ENCODE measurements around the gene MAP3K13.
"Not testable (repeated sequence)": the region's sequence is repeated elsewhere in the genome, so short reads cannot be mapped to it uniquely, and the experiment has no call there.

The MAP3K13 gene

DNA sequence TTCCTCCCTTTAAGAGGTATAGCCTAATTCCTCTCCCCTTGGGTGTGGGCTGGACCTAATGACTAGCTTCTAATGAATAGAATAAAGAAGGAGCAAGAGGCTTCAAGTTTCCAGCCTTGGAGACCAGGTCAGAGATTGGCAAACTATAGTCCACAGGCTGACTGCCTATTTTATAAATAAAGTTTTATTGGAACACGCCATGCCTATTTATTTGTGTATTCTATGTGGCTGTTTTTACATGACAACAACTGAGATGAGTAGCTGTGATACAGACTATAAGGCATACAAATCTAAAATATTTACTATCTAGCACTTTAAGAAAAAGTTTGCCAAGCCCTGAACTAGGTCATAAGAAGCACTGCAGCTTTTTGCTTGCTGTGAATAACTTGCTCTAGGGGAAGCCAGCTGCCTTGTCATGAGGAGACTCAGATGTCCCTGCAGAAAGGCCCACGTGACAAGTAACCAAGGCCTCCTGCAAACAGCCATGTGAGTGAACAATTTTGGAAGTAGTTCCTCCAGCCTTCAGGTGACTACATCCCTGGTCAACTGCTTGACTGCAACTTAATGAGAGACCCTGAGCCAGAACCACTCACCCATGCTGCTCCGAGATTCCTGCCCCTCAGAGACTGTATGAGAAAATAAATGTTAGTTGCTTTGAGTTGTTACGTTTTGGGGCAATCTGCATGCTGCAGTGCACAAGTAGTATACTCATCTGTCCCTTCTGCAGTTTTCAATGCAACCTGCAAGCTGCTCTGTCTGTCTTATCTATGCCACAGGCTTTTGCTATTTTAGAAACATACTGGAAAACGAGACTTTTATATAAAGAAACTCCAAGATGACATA lies 21.1 kb upstream of the MAP3K13 start:
- no peak for DNase-seq

DNA sequence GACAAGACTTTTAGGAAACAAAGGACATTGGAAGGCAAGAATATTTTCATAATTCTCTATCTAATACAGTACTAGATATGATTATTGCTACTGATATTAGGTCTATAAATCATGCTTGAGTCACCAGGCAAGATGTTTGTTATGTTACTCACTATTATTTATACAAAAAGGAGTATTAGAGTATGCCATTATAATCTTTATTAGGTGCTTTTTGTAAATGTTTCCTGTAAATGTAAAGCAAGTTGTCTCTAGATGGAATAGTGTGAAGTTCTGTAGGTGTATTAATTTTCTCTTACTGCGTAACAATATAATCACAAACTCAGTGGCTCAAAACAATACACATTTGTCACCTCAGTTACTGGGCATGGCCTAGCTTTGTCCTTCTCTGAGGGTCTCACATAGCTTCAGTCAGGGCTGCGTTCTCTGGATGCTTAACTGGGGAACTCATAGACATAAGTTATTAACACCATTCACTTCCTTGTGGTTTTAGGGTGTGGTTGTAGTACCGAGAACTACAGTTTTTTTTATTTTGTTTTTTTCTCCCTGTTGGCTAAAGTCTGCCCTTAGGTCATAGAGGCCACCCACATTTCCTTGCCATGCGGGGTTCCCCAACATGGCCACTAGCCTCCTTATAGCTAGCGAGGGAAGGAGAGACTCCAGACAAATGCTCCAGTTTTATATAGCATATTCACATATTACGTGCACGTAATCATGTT lies 20.3 kb upstream of the MAP3K13 start:
- DNase-seq = no peak

DNA sequence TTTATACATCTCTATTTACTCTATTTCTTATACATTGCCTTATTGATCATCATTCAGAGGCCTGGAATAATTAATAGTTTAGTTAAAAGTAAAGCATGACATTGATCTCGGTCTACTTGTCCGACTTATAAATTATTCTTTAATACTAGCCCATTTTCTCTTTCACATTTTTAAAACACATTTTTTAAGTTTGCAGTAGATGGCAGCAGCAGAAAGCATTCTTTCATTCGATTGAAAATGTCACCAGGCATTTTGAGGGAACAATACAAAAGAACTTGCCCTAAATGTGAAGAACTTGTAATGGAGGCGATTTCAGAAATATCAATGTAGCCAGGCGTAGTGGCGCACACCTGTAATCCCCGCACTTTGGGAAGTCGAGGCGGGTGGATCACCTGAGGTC lies 15.5 kb upstream of the MAP3K13 start:
- DNase-seq = no peak

DNA sequence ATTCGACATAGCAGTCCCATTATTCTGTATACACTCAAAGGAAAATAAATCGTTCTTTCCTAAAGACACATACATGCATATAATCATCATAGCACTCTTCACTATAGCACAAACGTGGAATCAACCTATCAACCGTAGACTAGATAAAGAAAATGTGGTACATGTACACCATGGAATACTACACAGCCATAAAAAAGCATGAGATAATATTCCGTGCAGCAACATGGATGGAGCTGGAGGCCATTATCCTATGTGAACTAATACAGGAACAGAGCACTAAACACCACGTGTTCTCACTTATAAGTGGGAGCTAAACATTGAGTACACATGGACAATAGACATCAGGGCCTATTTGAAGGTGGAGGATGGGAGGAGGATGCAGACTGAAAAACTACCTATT lies 12.1 kb upstream of the MAP3K13 start:
- DNase-seq = no peak

DNA sequence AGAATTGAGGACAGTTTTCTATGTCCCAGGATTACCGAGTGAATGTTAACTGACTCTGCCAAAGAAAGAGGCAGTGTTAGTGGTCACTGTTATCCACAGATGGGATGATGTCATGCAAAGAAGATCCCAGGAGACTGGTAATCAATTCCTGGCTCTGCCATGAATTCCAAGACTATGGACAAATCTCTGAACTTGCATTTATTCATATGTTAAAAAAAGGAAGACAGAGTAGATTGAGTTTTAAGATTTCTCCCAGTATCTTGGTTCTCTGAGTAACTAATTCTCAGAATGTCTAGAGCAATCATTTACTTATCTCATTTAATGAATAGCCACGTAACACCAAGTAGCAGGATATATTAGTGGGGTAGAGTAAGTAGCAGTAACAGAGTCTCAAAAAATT lies 11.5 kb upstream of the MAP3K13 start:
- no peak for DNase-seq

DNA sequence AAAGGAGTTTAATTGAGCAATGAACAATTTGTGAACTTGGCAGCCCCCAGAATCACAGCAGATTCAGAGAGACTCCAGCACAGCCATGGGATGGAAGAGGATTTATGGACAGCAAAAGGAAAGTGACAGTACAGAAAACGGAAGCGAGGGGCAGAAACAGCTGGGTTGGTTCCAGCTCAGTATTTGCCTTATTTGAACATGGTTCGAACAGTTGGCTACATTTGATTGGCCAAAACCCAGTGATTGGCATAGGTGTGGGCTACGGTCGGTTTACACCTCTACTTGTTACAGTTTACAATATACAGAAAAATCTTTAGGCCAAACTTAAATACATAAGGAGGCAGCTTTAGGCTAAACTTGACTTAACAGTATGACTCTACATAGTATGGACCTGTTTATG lies 9.7 kb upstream of the MAP3K13 start:
- no peak for DNase-seq

DNA sequence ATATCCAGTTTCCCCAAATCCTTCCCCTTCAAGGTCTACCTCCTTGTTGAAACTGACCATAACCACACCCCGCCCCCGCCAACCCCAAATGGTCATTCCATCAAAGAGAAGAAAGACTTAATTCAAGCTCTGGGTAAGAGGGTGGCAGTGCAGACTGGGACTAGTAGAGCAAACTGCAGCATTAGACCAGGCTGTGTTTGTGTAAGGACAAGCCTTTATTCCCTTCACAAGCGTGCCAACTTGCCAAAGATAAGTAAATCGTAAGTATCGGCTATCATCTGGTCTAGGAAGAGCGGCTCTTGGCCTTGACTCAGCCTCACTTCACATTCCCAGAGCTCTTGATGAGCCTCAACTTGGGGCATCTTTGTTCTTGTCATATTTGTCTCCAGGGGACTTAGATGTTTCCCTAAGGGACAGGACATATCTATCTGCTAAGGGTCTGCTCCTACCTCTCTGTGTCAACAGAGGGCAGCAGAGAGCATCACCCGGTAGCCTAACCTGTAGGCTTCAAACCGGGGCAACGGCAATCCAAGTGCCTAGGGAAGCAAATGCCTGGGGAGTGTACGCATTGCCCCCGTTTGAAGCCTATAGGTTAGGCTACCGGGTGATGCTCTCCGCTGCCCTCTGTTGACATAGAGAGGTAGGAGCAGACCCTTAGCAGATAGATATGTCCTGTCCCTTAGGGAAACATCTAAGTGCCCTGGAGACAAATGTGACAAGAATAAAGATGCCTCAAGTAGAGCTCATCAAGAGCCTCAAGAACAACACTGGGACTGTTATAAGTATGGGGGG lies 8.9 kb upstream of the MAP3K13 start:
- peak; percentile 93 for DNase-seq

DNA sequence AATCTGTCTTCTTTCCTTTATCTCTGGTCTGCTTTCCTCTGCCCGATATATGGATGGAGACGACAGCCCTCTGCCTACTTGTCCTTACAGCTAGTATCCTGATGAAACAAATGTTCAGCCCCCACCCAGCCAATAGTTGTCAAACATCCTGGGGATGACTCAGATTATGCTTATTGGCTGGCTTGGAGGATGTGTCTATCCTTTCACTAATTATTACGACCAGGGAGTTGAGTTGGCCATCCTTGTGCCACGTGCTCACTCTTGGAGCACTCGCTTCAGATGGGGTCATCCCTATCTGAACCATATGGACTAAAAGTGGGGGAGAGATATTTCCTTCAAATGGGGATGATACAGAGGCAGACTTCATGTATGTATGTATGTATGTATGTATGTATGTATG lies 6.4 kb upstream of the MAP3K13 start:
- DNase-seq = no peak

DNA sequence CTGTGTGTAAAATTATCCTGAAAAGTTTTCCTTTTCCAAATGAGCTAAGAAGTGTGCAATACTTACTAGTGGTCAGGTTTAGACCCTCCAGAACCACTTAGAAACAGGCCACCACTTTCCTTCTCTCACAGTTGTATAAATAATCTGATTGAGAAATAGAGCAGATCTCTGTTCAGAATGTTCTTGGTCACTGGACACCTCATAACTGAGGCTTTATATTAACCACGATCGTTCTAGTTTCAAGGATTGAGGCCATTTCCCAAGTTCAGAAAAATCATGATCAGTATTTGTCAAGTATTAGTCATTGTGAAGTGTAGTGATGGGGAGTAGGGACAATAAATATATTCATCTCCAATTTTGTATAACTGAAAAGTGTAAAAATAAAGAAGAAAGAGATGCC lies 1.0 kb upstream of the MAP3K13 start:
- no peak for DNase-seq

DNA sequence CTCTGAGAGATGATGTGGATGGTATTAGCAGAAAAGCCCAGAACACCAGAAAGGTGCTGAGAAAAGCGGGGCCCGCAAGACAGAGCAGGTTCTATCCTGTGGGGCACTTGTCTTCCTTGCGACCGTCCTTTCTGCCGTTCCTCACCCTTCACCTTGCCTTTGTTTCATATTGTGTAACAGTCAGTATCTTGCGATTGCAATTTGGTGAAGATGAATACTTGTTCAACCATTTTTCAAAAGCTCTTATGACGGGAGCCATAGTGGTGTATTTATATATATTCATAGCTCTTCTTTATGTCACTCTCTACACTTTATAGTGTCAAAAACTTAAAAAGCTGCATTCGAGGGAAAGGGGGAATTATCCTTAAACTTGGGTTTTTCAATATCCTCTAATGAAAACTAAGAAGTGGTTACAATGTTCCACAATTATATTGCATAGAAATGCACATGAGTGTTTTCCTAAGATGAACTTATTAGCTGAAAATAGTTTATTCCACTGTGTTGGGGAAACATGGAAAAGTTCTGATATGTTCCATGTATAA lies 797 bp downstream of the MAP3K13 start:
- DNase-seq = no peak

DNA sequence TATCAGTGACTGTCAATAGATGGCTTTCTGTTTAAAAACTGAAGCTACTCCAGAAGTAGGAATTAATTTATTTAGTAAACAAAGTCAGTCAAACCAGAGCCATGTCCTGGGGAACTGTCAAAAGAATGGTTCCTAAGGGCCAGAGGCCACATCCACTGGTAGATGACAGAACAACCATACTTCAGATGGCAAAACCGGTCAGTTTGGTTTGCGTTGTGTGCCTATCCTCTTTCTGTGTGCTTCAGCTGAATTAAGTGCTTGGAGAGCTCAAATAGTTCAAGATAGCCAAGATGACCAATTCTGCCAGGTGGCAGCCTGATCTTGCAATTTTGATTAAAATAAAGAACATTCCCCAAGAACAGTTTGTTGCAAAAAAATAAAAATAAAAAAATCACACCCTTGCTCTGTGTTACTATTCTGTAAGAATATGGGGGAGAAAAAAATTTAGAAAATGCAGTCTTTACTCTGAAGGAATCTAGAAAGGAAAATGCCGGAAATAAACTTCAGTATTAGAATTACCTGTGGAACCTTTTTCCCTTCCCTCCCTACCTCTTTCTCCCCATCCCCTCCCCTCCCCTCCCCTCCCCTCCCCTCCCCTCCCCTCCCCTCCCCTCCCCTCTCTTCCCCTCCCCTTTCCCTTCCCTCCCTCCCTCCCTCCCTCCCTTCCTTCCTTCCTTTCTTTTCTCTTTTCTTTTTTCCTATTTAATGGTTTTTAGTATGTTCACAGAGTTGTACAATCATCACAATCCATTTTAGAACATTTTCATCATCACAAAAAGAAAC lies 2.5 kb downstream of the MAP3K13 start:
- no peak for DNase-seq

DNA sequence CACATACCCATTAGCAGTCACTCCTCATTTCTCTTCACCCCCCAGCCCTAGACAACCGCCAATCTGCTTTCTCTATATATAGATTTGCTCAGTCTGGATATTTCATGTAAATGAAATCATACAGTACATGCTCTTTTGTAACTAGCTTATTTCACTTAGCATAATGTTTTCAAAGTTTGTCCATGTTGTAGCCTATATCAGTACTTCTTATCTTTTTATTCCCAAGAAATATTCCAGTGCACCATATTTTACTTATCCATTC lies 3.1 kb downstream of the MAP3K13 start:
- no peak for DNase-seq

DNA sequence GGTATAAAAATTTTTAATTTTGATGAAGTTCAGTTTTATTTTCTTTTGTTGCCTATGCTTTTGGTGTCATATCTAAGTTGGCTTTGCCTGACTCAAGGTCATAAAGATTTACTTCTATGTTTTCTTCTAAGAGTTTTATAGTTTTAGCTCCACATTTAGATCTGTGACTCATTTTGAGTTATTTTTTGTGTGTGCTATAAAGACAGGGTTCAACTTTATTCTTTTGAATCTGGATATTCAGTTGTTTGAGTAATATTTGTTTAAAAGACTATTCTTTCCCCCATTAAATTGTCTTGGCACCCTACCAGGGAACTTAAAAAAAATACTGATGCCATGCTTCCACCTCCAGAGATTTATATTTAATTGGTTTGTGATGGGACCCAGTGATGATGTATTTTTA lies 4.0 kb downstream of the MAP3K13 start:
- DNase-seq = no peak

DNA sequence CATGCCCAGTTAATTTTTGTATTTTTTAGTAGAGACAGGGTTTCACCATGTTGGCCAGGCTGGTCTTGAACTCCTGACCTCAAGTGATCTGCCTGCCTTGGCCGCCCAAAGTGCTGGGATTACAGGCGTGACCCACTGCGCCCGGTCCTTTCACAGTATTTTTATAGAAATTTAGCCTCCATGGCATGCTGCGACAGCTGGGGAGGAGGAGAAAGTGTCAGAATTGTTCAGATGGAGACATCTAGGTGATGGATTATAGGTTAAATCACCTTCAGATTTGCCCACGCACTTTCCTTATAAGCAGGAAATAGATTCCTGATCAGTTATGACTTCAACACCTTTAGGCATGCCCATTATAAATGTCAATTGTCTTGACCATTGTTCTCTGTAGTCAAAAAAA lies 7.4 kb downstream of the MAP3K13 start:
- not testable (repeated sequence) for DNase-seq

DNA sequence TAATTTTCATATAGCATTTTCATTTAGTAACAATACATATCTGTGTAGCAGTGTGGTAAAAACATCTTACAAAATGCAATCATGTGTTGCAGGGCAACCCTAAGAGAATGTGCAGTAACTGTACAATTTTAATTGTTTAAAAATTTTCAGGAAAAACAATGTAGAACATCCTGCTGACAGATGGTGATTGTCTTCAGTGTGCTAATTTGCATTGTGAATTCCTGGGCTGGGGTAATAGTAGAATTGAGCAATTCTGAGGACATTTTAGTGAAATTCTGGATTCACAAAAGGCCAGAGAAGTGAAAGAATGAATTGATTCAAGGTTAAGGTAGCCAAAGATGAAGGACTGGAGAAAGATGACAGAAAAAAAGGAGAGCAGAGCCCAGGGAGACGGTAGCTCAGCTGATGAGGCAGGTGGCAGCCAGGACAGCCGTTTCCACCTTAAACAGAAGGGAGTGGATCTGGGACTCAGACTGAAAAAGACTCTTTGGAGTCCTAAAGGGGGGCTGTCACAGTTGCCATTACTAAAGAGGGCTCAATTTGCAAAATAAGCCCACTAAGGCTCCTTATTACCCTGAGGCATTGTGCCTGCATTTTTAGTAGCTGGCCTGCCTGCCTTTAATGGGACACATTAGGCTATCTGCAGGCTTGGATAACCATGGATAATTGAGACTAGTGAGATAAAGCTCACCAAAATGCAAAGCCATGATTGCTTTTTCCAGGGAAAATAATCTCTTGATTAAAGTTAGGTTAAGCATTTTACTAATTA lies 8.6 kb downstream of the MAP3K13 start:
- DNase-seq = no peak

DNA sequence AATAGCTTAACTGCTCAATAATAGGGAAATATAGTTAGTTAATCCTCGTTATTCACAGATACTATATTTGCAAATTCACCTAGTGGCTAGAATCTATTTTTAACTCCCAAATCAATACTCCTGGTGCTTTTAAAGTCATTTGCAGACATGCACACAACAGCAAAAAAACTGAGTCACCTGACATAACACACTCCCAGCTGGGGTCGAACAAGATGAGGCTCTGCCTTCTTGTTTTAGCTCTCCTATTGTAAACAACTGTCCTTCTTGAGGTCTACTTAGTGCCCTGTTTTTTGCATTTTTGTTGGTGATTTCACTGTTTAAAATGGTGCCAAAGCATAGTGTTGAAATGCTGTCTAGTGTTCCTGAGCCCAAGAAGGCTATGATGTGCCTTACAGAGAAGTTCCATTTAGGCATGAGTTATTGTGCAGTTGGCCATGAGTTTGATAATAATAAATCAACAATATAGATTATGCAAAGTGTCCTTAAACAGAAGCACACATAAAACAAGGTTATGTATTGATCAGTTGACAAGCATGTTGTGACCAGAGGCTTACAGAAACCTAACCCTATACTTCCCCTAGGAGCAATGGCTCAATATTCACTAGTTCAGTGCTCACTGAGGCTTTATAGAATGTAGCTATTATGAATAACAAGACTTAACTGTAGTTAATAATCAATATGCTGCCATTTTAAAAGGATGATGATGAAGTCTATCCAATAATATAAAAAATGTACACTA lies 18.6 kb downstream of the MAP3K13 start:
- DNase-seq = no peak

DNA sequence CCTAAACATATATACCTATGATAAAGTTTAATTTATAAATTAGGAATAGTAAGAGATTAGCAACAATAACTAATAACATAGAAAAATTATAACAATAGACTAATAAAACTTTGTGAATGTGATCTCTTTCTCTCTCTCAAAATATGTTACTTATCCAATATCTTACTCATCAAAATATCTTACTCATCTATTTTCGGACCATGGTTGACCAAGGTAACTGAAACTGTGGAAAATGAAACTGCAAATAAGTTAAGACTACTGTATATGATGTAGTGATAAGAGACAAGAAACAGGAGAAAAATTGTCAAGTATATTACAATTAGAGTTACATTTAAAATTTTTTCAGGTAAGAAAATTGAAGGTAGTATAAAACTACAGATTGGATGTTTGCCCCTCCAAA lies 19.2 kb downstream of the MAP3K13 start:
- DNase-seq = no peak

DNA sequence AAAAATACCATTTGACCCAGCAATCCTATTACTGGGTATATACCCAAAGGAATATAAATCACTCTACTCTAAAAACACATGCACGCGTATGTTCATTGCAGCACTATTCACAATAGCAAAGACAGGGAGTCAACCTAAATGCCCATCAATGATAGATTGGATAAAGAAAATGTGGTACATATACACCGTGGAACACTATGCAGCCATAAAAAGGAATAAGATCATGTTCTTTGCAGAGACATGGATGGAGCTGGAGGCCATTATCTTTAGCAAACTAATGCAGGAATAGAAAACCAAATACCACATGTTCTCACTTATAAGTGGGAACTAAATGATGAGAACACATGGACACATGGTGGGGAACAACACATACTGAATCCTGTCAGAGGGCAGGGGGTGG lies 23.6 kb downstream of the MAP3K13 start:
- DNase-seq = not testable (repeated sequence)

DNA sequence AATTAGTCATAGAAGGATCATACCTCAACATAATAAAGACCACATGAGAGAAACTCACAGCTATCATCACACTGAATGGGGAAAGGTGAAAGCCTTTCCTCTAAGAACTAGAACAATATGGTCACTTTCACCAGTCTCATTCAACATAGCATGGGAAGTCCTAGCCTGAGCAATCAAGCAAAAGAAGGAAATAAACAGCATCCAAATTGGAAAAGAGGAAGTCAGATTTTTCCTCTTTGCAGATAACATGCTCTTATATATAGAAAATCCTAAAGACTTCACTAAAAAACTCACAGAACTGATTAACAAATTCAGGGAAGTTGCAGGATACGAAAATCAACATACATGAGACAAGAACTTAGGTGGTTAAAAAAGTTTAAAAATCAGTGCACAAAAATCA lies 24.7 kb downstream of the MAP3K13 start:
- DNase-seq = no peak

DNA sequence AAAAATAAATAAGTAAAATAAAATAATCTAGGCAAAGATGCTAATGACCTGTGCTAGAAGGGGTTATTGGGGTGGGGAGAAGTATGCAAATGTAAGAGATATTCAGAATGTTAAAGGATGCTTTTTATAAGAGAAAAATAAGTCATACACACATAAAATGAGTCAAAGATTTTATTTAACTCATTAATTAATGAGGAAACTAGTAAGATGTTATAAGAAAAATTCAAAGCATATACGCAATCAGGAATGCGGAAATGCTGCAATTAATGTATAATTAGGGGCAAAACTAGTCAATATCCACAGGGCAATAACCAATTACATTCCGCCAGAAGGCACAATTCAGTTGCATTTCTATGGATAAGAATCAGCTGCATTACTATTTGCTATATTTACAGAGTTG lies 30.1 kb downstream of the MAP3K13 start:
- DNase-seq = no peak

DNA sequence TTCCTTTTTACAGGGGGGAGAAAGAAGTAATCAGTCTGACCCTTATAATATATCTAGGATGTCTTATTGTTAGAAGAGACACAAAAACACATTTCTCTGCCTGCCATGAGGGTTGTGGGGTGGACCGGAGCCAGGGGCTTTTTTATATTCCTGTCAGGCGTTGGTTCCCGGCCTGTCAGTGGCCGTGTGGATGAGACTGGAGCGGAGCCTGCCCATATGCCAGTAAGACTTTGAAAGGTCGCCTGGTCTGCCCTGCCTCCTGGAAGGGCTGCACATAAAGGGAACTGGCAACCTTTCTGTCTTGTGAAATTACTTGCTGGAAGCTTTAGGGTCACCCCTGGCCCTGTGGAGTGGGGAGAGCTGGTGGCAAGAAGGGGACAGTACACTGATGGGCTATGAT lies 34.7 kb downstream of the MAP3K13 start:
- peak; percentile 70 for DNase-seq

All from DMS 273 treated with DMSO at 0.1 percent for 48 hours (cell line).